OCI-M2 (cell line): ENCODE measurements around the gene SFMBT2.

ENCODE experiments used
- DNase-seq: peaks from one replicate; lab custom pipeline; 2025; ENCODE audit not compliant: unreplicated experiment; lab: John Stamatoyannopoulos, UW

SFMBT2 gene

GRCh38 chr10:7157091-7157490, 253.7 kb downstream of the SFMBT2 start:
- no peak for DNase-seq

- DNase-seq, result no peak
Measured at GRCh38 chr10:7153750-7154149, 257.1 kb downstream of the SFMBT2 start.

- no peak for DNase-seq
Measured at GRCh38 chr10:7152982-7153381, 257.9 kb downstream of the SFMBT2 start.

GRCh38 chr10:7152341-7152740, 258.5 kb downstream of the SFMBT2 start:
- no peak for DNase-seq

GRCh38 chr10:7151538-7151937, 259.3 kb downstream of the SFMBT2 start:
- DNase-seq, result no peak

GRCh38 chr10:7150349-7150748, 260.5 kb downstream of the SFMBT2 start:
- DNase-seq, result no peak

- no peak for DNase-seq
Measured at GRCh38 chr10:7146189-7146588, 264.6 kb downstream of the SFMBT2 start.

GRCh38 chr10:7136016-7136415, 274.8 kb downstream of the SFMBT2 start:
- no peak for DNase-seq

- DNase-seq, result no peak
Measured at GRCh38 chr10:7135188-7135587, 275.6 kb downstream of the SFMBT2 start.

- DNase-seq, result no peak
Measured at GRCh38 chr10:7134448-7134847, 276.4 kb downstream of the SFMBT2 start.

GRCh38 chr10:7133958-7134357, 276.9 kb downstream of the SFMBT2 start:
- no peak for DNase-seq

GRCh38 chr10:7133278-7133677, 277.6 kb downstream of the SFMBT2 start:
- DNase-seq, result no peak

- no peak for DNase-seq
Measured at GRCh38 chr10:7130191-7130911, 280.5 kb downstream of the SFMBT2 start.

GRCh38 chr10:7123774-7124173, 287.1 kb downstream of the SFMBT2 start:
- no peak for DNase-seq

- DNase-seq, result no peak
Measured at GRCh38 chr10:7122561-7122960, 288.3 kb downstream of the SFMBT2 start.

- DNase-seq, result no peak
Measured at GRCh38 chr10:7121154-7121797, 289.6 kb downstream of the SFMBT2 start.

- no peak for DNase-seq
Measured at GRCh38 chr10:7119325-7120015, 291.4 kb downstream of the SFMBT2 start.

GRCh38 chr10:7117806-7118674, 292.8 kb downstream of the SFMBT2 start:
- no peak for DNase-seq

GRCh38 chr10:7117177-7117799, 293.5 kb downstream of the SFMBT2 start:
- no peak for DNase-seq

- no peak for DNase-seq
Measured at GRCh38 chr10:7111561-7111960, 299.3 kb downstream of the SFMBT2 start.

- DNase-seq, result no peak
Measured at GRCh38 chr10:7111089-7111488, 299.7 kb downstream of the SFMBT2 start.
